CD4-positive, alpha-beta T cell treated with Interleukin-12 subunit alpha and Interleukin-12 subunit beta, for 1 hour (primary cell): ENCODE results near the gene HM13.
"Not testable (repeated sequence)": the region's sequence is repeated elsewhere in the genome, so short reads cannot be mapped to it uniquely, and the experiment has no call there.

Source experiments
- DNase-seq: peaks from one replicate; pipeline ENCODE4 v3.0.0-alpha.2; 2020

The HM13 gene

GRCh38 chr20:31594002-31594557 lies 79.8 kb downstream of the HM13 start:
- DNase-seq: no peak

- DNase-seq: no peak
Observed at GRCh38 chr20:31594558-31595379, 80.5 kb downstream of the HM13 start.

DNA sequence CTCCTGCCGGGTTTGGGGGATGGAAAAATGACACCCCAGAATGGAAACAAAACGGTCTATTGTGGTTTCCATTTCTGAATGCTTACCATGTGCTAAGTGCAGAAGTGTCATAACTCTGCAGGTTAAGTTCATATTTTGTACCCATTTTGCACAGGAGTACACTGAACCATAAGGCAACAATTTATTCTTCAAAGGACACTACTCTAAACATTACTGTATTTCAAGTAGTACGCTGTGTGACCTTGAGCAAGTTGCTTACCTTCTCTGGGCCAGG lies 81.1 kb downstream of the HM13 start:
- DNase-seq: no peak

- DNase-seq: no peak
Observed at GRCh38 chr20:31595654-31596411, 81.6 kb downstream of the HM13 start.

DNA sequence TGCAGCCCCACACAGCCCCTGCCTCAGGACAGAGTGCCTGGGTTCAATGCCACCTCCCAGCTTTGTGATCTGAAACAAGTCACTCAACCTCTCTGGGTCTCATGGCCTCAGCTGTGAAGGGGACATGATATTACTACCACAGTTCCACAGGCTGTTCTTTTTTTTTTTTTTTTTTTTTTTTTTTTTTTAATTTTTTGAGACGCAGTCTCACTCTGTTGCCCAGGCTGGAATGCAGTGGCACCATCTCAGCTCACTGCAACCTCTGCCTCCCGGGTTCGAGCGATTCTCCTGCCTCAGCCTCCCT lies 82.1 kb downstream of the HM13 start:
- DNase-seq: not testable (repeated sequence)

DNA sequence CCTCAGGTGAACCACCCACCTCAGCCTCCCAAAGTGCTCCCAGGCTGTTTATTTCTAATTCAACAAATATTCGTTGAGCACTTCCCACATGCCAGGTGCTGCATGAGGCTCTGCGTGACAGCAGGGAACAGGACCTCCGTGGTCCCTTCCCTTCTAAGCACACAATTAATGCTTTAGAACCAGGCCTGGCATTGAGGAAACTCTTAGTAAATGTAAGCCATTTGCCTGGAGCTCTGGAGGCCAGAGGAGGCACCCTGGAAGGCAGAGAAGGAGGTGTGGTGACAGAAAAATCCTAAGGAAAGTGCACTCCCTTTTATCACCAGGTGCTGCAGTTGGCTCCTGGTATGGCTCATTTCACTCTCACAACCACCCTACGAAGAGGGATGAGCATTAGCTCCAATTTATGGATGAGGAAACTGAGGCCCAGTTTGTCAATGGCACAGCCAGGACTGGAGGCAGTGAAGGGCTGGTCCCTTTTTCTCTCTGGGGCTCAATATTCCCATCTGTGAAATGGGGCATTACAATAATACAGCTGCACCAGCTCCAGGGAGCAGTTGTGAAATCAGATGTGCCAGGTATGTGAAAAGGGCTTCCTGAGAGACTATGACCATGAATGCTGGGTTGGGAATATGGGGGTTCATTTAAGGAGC lies 82.7 kb downstream of the HM13 start:
- no peak for DNase-seq

GRCh38 chr20:31597481-31597855 lies 83.2 kb downstream of the HM13 start:
- no peak for DNase-seq

- DNase-seq: no peak
Observed at GRCh38 chr20:31602431-31602778, 88.2 kb downstream of the HM13 start.

GRCh38 chr20:31602779-31603441 lies 88.7 kb downstream of the HM13 start:
- DNase-seq: peak; percentile 61

DNA sequence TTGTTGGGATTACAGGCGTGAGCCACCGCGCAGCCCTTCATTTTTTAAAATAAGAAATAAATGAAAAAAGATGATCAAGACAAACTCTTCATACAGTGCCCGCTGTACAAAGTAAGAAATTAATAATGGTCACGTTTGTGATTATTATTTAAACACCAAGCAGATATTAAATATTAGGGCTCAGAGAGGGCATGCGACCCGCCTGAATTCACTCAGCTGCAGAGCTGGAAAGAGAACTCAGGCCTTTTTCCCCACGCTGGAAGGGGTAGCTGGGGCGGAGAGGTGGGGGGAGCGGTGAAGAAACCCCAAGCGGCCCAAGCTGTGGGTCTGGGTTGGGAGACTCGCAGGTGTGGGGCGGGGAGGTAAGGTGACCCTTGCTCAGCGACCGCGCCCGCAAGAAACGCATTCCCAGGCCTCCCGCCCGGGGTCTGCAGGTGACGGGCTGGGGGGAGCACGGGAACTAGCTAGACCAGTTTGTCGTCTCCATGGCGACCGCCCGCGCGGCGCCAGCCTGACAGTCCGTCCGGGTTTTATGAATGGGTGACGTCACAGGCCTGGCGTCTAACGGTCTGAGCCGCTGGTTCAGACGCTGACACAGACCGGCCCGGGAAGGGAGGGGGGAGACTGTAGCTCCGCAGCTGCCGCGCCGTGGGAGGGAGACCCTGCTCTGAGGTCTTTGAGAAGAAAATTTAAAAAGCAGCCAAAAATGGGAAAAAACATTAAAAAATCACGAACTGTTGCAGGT lies 89.8 kb downstream of the HM13 start:
- DNase-seq: peak; percentile 87

- no peak for DNase-seq
Observed at GRCh38 chr20:31604567-31605030, 90.4 kb downstream of the HM13 start.

- DNase-seq: peak; percentile 92
Observed at GRCh38 chr20:31605031-31605901, 91.0 kb downstream of the HM13 start, which contains the start of gene ID1. Gene ID1, plus strand, starts transcription at chr20:31605289. Its CDS starts 99 bp downstream, at chr20:31605388.

DNA sequence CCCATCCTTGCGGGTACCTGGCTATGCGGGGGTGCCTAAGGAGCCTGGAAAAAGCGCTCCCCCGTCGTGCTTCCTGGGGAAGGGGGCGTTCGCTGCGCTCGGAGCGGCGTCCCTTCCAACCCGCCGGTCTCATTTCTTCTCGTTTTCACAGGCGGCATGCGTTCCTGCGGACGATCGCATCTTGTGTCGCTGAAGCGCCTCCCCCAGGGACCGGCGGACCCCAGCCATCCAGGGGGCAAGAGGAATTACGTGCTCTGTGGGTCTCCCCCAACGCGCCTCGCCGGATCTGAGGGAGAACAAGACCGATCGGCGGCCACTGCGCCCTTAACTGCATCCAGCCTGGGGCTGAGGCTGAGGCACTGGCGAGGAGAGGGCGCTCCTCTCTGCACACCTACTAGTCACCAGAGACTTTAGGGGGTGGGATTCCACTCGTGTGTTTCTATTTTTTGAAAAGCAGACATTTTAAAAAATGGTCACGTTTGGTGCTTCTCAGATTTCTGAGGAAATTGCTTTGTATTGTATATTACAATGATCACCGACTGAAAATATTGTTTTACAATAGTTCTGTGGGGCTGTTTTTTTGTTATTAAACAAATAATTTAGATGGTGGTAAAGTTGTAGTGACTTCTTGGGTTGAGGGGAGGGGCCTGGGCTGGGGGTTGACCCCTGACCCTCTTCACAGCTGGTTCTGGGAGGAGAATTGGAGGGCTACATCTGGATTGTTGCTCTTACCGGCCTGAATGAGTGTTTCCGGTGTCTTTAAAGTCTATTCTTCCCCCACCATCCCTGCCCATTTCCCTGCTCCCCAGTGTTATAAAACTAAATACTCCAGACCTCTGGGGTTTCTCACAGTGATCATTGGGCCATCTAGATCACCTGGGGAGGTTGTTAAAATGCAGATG lies 91.9 kb downstream of the HM13 start:
- peak; percentile 8 for DNase-seq

DNA sequence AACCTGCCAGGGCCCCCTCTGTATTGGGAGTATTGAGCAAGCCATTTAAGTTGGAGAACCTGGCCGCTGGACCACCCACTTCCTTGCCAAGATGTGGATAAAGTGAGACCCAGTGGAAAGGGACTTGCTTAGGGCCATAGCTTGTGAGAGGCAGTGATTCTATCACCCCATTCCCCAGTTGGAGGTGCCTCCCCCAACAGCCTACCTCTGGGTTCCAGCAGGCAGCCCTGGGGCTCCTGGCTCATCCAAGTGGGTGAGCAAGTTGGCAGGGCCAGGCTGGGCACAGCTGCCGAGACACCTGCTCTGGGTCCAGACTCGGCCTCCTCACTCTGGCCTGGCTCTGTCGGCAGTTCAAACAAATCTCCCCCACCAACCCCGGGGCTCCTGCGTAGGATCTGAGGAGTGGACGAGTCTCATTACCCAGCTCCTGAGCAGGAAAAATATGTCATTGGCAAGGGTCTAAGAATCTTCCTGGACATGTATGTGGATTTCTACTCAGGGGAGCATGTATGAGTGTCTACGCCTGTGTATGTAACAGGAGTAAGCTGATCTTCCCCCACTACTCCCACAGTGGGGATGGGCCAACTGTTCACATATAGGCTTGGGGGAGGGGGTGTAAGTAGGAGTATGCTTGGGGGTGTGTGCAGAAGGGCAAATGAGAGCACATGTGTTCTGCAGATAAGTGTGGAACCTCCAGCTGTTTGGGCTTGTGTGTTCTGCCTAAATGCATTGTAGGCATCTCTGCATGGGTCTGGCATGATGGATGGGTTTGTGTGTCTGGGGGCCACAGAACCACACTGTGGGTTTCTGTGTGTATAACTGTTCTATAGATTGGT lies 92.8 kb downstream of the HM13 start:
- DNase-seq: no peak

DNA sequence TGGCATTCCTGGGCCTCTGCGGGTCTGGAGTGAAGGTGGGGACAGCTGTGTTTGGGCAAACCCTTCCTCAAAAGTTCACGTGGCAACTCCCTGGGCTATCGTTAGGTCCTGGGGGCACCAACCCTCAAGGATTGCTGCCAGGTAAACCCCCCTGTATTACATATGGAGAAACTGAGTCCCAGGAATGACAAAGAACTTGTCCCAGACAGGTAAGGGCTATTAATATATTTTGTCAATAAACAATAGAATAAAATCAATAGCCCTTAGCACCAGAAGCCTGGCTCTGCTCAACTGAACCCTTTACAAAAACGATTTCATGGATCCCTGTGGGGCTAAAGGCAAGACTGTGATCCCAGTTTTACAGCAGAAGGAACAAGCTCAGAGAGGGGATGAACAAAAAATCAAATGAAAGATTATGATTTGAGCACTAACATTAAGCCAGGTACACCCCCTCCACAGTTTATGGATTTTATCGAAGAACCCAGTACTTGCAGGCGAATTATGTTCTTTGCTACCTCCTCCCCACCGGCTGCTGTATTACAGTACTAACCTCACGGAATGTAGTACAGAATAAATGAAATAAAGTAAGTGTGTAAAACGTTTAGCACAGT lies 93.5 kb downstream of the HM13 start:
- DNase-seq: no peak

DNA sequence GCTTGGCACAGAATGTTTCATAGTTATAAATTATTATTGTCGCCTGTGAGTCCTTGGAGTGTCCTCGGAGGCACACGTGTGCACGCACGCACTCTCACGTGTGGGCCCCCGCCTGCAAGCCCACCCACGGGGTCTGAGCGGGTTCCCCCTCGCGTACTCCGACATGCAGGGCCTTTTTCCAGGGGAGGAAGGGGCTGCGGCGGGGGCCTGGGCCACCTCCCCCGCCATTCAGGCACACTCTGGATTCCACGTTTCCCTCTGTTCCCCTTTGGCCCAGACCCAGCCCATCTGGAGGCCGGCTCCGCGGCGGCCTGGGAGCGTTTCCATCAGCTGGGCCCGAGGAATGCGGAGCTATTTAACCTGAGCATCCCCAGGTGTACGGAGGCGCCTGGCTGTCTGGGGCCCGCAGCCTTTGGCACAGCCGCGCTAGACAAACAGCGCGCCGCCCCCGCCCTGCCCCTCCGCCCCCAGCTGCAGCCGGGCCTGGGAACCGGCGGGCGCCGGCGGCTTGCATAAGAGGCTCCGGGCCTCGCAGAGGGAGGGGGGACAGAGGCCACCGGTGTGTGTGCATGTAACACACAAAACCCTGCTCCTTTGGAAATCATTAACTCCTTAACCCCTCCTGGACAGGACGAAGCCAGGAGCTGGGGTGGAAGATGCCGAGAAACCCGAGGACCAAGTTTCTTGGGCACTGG lies 94.2 kb downstream of the HM13 start:
- DNase-seq: no peak

- DNase-seq: not testable (repeated sequence)
Observed at GRCh38 chr20:31612271-31612640, 98.0 kb downstream of the HM13 start.

- DNase-seq: no peak
Observed at GRCh38 chr20:31615416-31615815, 101.2 kb downstream of the HM13 start.
